K562 (cell line): Measurements from ENCODE around the gene COL23A1. TPM values are rescaled to one million over a fixed set of nuclear protein-coding genes. Genes with fewer than 3 reads are reported as not detected.

Source experiments
- ATAC-seq: fragments of 200-7000 bp; cut with Tn5 transposase; 3 replicates; pipeline ENCODE4 v1.9.1; 2020; ENCODE audit warnings: moderate library complexity
- BruUV-seq: library from RNA; stranded (reverse); fragments of 400-500 nt; replicated peaks from 2 replicates; lab custom pipeline; 2021; lab: Mats Ljungman, UMichigan
- CTCF ChIA-PET: fragments of 300-600 bp; formaldehyde crosslinking; extraction: SDS; loops from one replicate; lab custom pipeline; 2021; ENCODE audit warnings: low intra/inter-chr PET ratio; lab: Yijun Ruan, JAX
- POLR2A ChIA-PET: fragments of 300-600, 350-650 bp; sonication (Branson Sonifier 250); formaldehyde crosslinking; extraction: SDS; loops from one replicate; lab custom pipeline; 2021; ENCODE audit warnings: antibody characterized with exemption, inconsistent platforms; lab: Yijun Ruan, JAX
- DNase-seq, 4 experiments: peaks; one replicate each; pipeline versions ENCODE4 v3.0.0 to v3.0.0-alpha.2; 2011 to 2018; ENCODE audit warnings: low spot score in 3 of 4, mixed read lengths in 3 of 4; ENCODE audit errors: extremely low read depth in 1 of 4
- FAIRE-seq: peaks from 2 replicates; lab custom pipeline; 2011; peaks lifted over from hg19 to GRCh38; lab: Jason Lieb, UNC
- H2AFZ ChIP-seq: 2 replicates; pipeline ENCODE4 v1.6.0; 2011; ENCODE audit warnings: low read depth, low read length, control low read depth, inconsistent platforms
- H3K27ac ChIP-seq: fragments of 200-600 bp; 3 replicates; pipeline ENCODE4 v1.8.0; 2011; ENCODE audit warnings: low read depth, mild to moderate bottlenecking, control low read depth, inconsistent platforms, low read length, moderate library complexity, mixed read lengths; ENCODE audit errors: extremely low read depth
- H3K27me3 ChIP-seq, 2 experiments: fragments of 300-600 bp in 1 of 2; 2 replicates in 1 of 2; 3 replicates in 1 of 2; pipeline versions ENCODE4 v1.6.0 to v1.8.0; 2011; ENCODE audit warnings: inconsistent platforms in 2 of 2, low read length in 2 of 2, mild to moderate bottlenecking in 1 of 2, mixed read lengths in 1 of 2, moderate library complexity in 1 of 2; ENCODE audit not compliant: control insufficient read depth in 2 of 2, insufficient read depth in 2 of 2
- H3K36me3 ChIP-seq: fragments of 300-600 bp; 3 replicates; pipeline ENCODE4 v1.8.0; 2011; ENCODE audit warnings: mild to moderate bottlenecking, low read length, inconsistent platforms; ENCODE audit not compliant: control insufficient read depth, insufficient read depth
- H3K4me1 ChIP-seq, 2 experiments: fragments of 200-600 bp in 1 of 2; replicated peaks in 1 of 2; 2 replicates in 1 of 2; 3 replicates in 1 of 2; pipeline versions ENCODE4 v1.5.1 to v1.8.0; 2011; ENCODE audit warnings: inconsistent platforms in 2 of 2, low read length in 2 of 2, mild to moderate bottlenecking in 1 of 2, mixed read lengths in 1 of 2, moderate library complexity in 1 of 2; ENCODE audit not compliant: control insufficient read depth in 2 of 2, insufficient read depth in 2 of 2
- H3K4me2 ChIP-seq: 2 replicates; pipeline ENCODE4 v1.6.1; 2011; ENCODE audit warnings: low read length, control low read depth, inconsistent platforms, mixed read lengths; ENCODE audit not compliant: insufficient read depth
- H3K4me3 ChIP-seq: fragments of 200-600 bp; sonication (generic), shearing (Covaris generic); 2 replicates; pipeline ENCODE4 v1.5.1; 2016; ENCODE audit warnings: control low read depth, inconsistent platforms
- H3K79me2 ChIP-seq: fragments of 200-600 bp; 3 replicates; pipeline ENCODE4 v1.8.0; 2011; ENCODE audit warnings: low read length, inconsistent platforms; ENCODE audit not compliant: control insufficient read depth, insufficient read depth
- H3K9ac ChIP-seq, 2 experiments: 2 replicates each; pipeline versions ENCODE4 v1.6.0 to v1.6.1; 2011; ENCODE audit warnings: low read depth in 2 of 2, low read length in 2 of 2, control low read depth in 1 of 2, inconsistent platforms in 1 of 2, mild to moderate bottlenecking in 1 of 2, mixed read lengths in 1 of 2; ENCODE audit not compliant: insufficient read depth in 1 of 2
- H3K9me1 ChIP-seq: one replicate; pipeline ENCODE4 v1.6.0; 2011; ENCODE audit warnings: inconsistent platforms, mild to moderate bottlenecking, low read length, moderate library complexity; ENCODE audit not compliant: control insufficient read depth, insufficient read depth
- H3K9me3 ChIP-seq: replicated peaks from 2 replicates; pipeline ENCODE4 v1.5.1; 2011; ENCODE audit warnings: low read depth, low read length, inconsistent platforms; ENCODE audit not compliant: control insufficient read depth, insufficient read depth
- H4K20me1 ChIP-seq: replicated peaks from 2 replicates; pipeline ENCODE4 v1.6.1; 2011; ENCODE audit warnings: low read length, inconsistent platforms, mixed read lengths; ENCODE audit not compliant: control insufficient read depth, insufficient read depth
- ILF3 ChIP-seq: fragments of 450-650 bp; IDR thresholded peaks from 2 replicates; pipeline ENCODE4 v1.6.1; 2018; ENCODE audit warnings: antibody characterized with exemption, mild to moderate bottlenecking, moderate library complexity, borderline replicate concordance
- RAD21 ChIP-seq, 2 experiments: fragments of 250-450 bp in 1 of 2; fragments of 450-650 bp in 1 of 2; sonication (Bioruptor Pico) in 1 of 2; formaldehyde crosslinking in 1 of 2; IDR thresholded peaks in 1 of 2; conservative IDR thresholded peaks in 1 of 2; 2 replicates each; pipeline versions ENCODE4 v1.4.0 to v1.8.0; 2020 to 2022; ENCODE audit warnings: mild to moderate bottlenecking in 2 of 2, moderate library complexity in 1 of 2
- RBM25 ChIP-seq: fragments of 200-400 bp; formaldehyde crosslinking; IDR thresholded peaks from 2 replicates; pipeline ENCODE4 v1.6.1; 2018; ENCODE audit warnings: low read length, low read depth, moderate library complexity; ENCODE audit not compliant: severe bottlenecking
- REST ChIP-seq, 2 experiments: fragments of 450-650 bp; formaldehyde crosslinking in 1 of 2; IDR thresholded peaks; 2 replicates each; pipeline versions ENCODE4 v1.4.0 to v1.6.1; 2014 to 2020; ENCODE audit warnings: mild to moderate bottlenecking in 2 of 2, borderline replicate concordance in 1 of 2, low read depth in 1 of 2
- ZNF707 ChIP-seq: fragments of 250-450 bp; sonication (Bioruptor Pico); conservative IDR thresholded peaks from 2 replicates; pipeline ENCODE4 v1.8.0; 2022; ENCODE audit warnings: inconsistent platforms, mild to moderate bottlenecking, moderate library complexity
- WGBS: fragments of 100-300 bp; shearing (Covaris generic); methylation state at CpG from one replicate; pipeline ENCODE4 v1.1.6; 2016; ENCODE audit warnings: low coverage, mixed read lengths; ENCODE audit not compliant: insufficient coverage; ENCODE audit errors: missing lambda C conversion rate; 5-methylcytosine and 5-hydroxymethylcytosine counted together
- in situ Hi-C: fragments of 300-500 bp; cut with MboI; formaldehyde crosslinking; loops from 4 replicates; pipeline ENCODE4 v1.15.0; 2018; ENCODE audit warnings: inconsistent platforms, mixed read lengths
- intact Hi-C: fragments of 100-400 bp; cut with micrococcal nuclease; formaldehyde crosslinking; loops from 2 replicates; pipeline ENCODE4 v1.14.2; 2022
- polyA plus RNA-seq, 8 experiments: library from polyadenylated mRNA; depleted of rRNA in 4 of 8; stranded (reverse) in 5 of 8; unstranded in 3 of 8; fragments of >200 nt; fragmentation: Nextera tagmentation in 2 of 8; fragmentation: Illumina TruSeq in 1 of 8; extraction: Ambion mirVana in 2 of 8; extraction: Trizol in 1 of 8; gene quantifications; 2 replicates each; pipeline versions ENCODE4 v1.2.1 to v1.2.3, GENCODE V29; 2011 to 2014; ENCODE audit warnings: inconsistent platforms in 1 of 8, missing spikeins in 1 of 8
- total RNA-seq, 7 experiments: library from RNA; depleted of rRNA in 6 of 7; stranded (reverse); fragments of >200 nt in 6 of 7; fragmentation: Illumina TruSeq in 2 of 7; extraction: Trizol in 2 of 7; gene quantifications; 2 replicates each; pipeline versions ENCODE4 v1.2.1 to v1.2.3, GENCODE V29; 2011 to 2021; ENCODE audit warnings: low replicate concordance in 1 of 7

The COL23A1 gene
- total and polyA plus RNA-seq, 9 of the 15 experiments (the other 6 are each of a cell fraction or from before 2014, with no cell fraction given), result 0.09 TPM; not detected in 8

- FAIRE-seq (no peak), ATAC-seq (no peak), DNase-seq (no peak)
- peaks cover 0 to 10% of the 10 kb centered on the region in 2 experiments; a peak in 2 of 5 replicates for H3K27me3 ChIP-seq
- no peaks in the 10 kb centered on the region for H3K36me3 ChIP-seq
- no peak for TF ChIP-seq ILF3
- no peak for TF ChIP-seq ZNF707
- TF ChIP-seq RAD21 (CRISPR knock-in tag; conservative IDR thresholded peaks at IDR 0.05 in 1 of 2, IDR thresholded peaks at IDR 0.05 in 1 of 2), result 0 out of 4 replicates have a peak, but pooled peaks of 1 of the 2 experiments have one; percentile 5
- intact Hi-C loops (loop anchor here (2.0 to 5.0 kb wide), 4 partner anchors 91 to 314 kb away; no protein-coding TSS in a partner anchor), in situ Hi-C loops (no loop called here)
- H3K9ac ChIP-seq, result no peak overlapping the region
- no peaks in the 10 kb centered on the region for H4K20me1 ChIP-seq
- no peak overlapping the region for H3K4me3 ChIP-seq
- BruUV-seq, result no TSS peak
- no peaks in the 10 kb centered on the region for H3K79me2 ChIP-seq
- CTCF ChIA-PET, result interaction anchor here (0.6 kb wide), 1 partner anchor 1619 kb away, joined by 3 read pairs; no protein-coding TSS in a partner anchor
- H3K4me2 ChIP-seq, result no peak overlapping the region
- 38% methylated on average over 7 of the region's 7 CpGs for WGBS
- H3K9me3 ChIP-seq, result no peaks in the 10 kb centered on the region
- H3K27ac ChIP-seq, result no peak overlapping the region
- peaks cover 5 to 14% of the 10 kb centered on the region in 2 experiments; a peak in 4 of 5 replicates for H3K4me1 ChIP-seq
- H3K9me1 ChIP-seq, result no peaks in the 10 kb centered on the region
- POLR2A ChIA-PET, result interaction anchor here (0.6 kb wide), 1 partner anchor 9 kb away, joined by 4 read pairs; no protein-coding TSS in a partner anchor
- H2AFZ ChIP-seq, result no peak overlapping the region
Measured at GRCh38 chr5:178551468-178551867, 38.7 kb downstream of the COL23A1 start.

GRCh38 chr5:178551059-178551458 lies 39.1 kb downstream of the COL23A1 start:
- Histone ChIP-seq H3K9me1 (no peaks in the 10 kb centered on the region), H3K4me2 (no peak overlapping the region), H3K36me3 (no peaks in the 10 kb centered on the region), H3K9me3 (no peaks in the 10 kb centered on the region), H3K4me1 (peaks cover 5 to 14% of the 10 kb centered on the region in 2 experiments; a peak in 4 of 5 replicates), H3K79me2 (no peaks in the 10 kb centered on the region), H3K4me3 (no peak overlapping the region), H4K20me1 (no peaks in the 10 kb centered on the region), H3K9ac (no peak overlapping the region), H3K27me3 (peaks cover 0 to 14% of the 10 kb centered on the region in 2 experiments; a peak in 3 of 5 replicates), H2AFZ (no peak overlapping the region), H3K27ac (no peak overlapping the region)
- POLR2A ChIA-PET, result interaction anchor here (0.6 kb wide), 1 partner anchor 10 kb away, joined by 4 read pairs; no protein-coding TSS in a partner anchor
- BruUV-seq, result no TSS peak
- in situ Hi-C loops (no loop called here), intact Hi-C loops (loop anchor here (2.0 to 5.0 kb wide), 4 partner anchors 90 to 314 kb away; no protein-coding TSS in a partner anchor)
- ATAC-seq (no peak), FAIRE-seq (peak; percentile 77), DNase-seq (peak; percentile 25 to 34 (median 28))
- CTCF ChIA-PET, result interaction anchor here (0.6 kb wide), 1 partner anchor 1618 kb away, joined by 3 read pairs; no protein-coding TSS in a partner anchor
- peak; percentile 29; the same call in 1 of the 2 replicates for TF ChIP-seq REST (IDR thresholded peaks at IDR 0.05; ENCODE audit: borderline replicate concordance)
- no peak for TF ChIP-seq REST (CRISPR knock-in tag; IDR thresholded peaks at IDR 0.05; ENCODE audit: low read depth)
- TF ChIP-seq RBM25, result no peak
